K562 (cell line): ENCODE measurements around the gene CD55. TPM values are rescaled to one million over a fixed set of nuclear protein-coding genes. Genes with fewer than 3 reads are reported as not detected.

Experiments
- ATAC-seq: fragments of 200-7000 bp; cut with Tn5 transposase; 3 replicates; pipeline ENCODE4 v1.9.1; 2020; ENCODE audit warnings: moderate library complexity
- BruUV-seq: library from RNA; stranded (reverse); fragments of 400-500 nt; replicated peaks from 2 replicates; lab custom pipeline; 2021; lab: Mats Ljungman, UMichigan
- CTCF ChIA-PET: fragments of 300-600 bp; formaldehyde crosslinking; extraction: SDS; loops from one replicate; lab custom pipeline; 2021; ENCODE audit warnings: low intra/inter-chr PET ratio; lab: Yijun Ruan, JAX
- POLR2A ChIA-PET: fragments of 300-600, 350-650 bp; sonication (Branson Sonifier 250); formaldehyde crosslinking; extraction: SDS; loops from one replicate; lab custom pipeline; 2021; ENCODE audit warnings: antibody characterized with exemption, inconsistent platforms; lab: Yijun Ruan, JAX
- DNase-seq, 4 experiments: peaks; one replicate each; pipeline versions ENCODE4 v3.0.0 to v3.0.0-alpha.2; 2011 to 2018; ENCODE audit warnings: low spot score in 3 of 4, mixed read lengths in 3 of 4; ENCODE audit errors: extremely low read depth in 1 of 4
- FAIRE-seq: peaks from 2 replicates; lab custom pipeline; 2011; peaks lifted over from hg19 to GRCh38; lab: Jason Lieb, UNC
- H2AFZ ChIP-seq: 2 replicates; pipeline ENCODE4 v1.6.0; 2011; ENCODE audit warnings: low read depth, low read length, control low read depth, inconsistent platforms
- H3K27ac ChIP-seq: fragments of 200-600 bp; 3 replicates; pipeline ENCODE4 v1.8.0; 2011; ENCODE audit warnings: low read depth, mild to moderate bottlenecking, control low read depth, inconsistent platforms, low read length, moderate library complexity, mixed read lengths; ENCODE audit errors: extremely low read depth
- H3K27me3 ChIP-seq, 2 experiments: fragments of 300-600 bp in 1 of 2; 2 replicates in 1 of 2; 3 replicates in 1 of 2; pipeline versions ENCODE4 v1.6.0 to v1.8.0; 2011; ENCODE audit warnings: inconsistent platforms in 2 of 2, low read length in 2 of 2, mild to moderate bottlenecking in 1 of 2, mixed read lengths in 1 of 2, moderate library complexity in 1 of 2; ENCODE audit not compliant: control insufficient read depth in 2 of 2, insufficient read depth in 2 of 2
- H3K36me3 ChIP-seq: fragments of 300-600 bp; 3 replicates; pipeline ENCODE4 v1.8.0; 2011; ENCODE audit warnings: mild to moderate bottlenecking, low read length, inconsistent platforms; ENCODE audit not compliant: control insufficient read depth, insufficient read depth
- H3K4me1 ChIP-seq, 2 experiments: fragments of 200-600 bp in 1 of 2; replicated peaks in 1 of 2; 2 replicates in 1 of 2; 3 replicates in 1 of 2; pipeline versions ENCODE4 v1.5.1 to v1.8.0; 2011; ENCODE audit warnings: inconsistent platforms in 2 of 2, low read length in 2 of 2, mild to moderate bottlenecking in 1 of 2, mixed read lengths in 1 of 2, moderate library complexity in 1 of 2; ENCODE audit not compliant: control insufficient read depth in 2 of 2, insufficient read depth in 2 of 2
- H3K4me2 ChIP-seq: 2 replicates; pipeline ENCODE4 v1.6.1; 2011; ENCODE audit warnings: low read length, control low read depth, inconsistent platforms, mixed read lengths; ENCODE audit not compliant: insufficient read depth
- H3K4me3 ChIP-seq: fragments of 200-600 bp; sonication (generic), shearing (Covaris generic); 2 replicates; pipeline ENCODE4 v1.5.1; 2016; ENCODE audit warnings: control low read depth, inconsistent platforms
- H3K79me2 ChIP-seq: fragments of 200-600 bp; 3 replicates; pipeline ENCODE4 v1.8.0; 2011; ENCODE audit warnings: low read length, inconsistent platforms; ENCODE audit not compliant: control insufficient read depth, insufficient read depth
- H3K9ac ChIP-seq, 2 experiments: 2 replicates each; pipeline versions ENCODE4 v1.6.0 to v1.6.1; 2011; ENCODE audit warnings: low read depth in 2 of 2, low read length in 2 of 2, control low read depth in 1 of 2, inconsistent platforms in 1 of 2, mild to moderate bottlenecking in 1 of 2, mixed read lengths in 1 of 2; ENCODE audit not compliant: insufficient read depth in 1 of 2
- H3K9me1 ChIP-seq: one replicate; pipeline ENCODE4 v1.6.0; 2011; ENCODE audit warnings: inconsistent platforms, mild to moderate bottlenecking, low read length, moderate library complexity; ENCODE audit not compliant: control insufficient read depth, insufficient read depth
- H3K9me3 ChIP-seq: replicated peaks from 2 replicates; pipeline ENCODE4 v1.5.1; 2011; ENCODE audit warnings: low read depth, low read length, inconsistent platforms; ENCODE audit not compliant: control insufficient read depth, insufficient read depth
- H4K20me1 ChIP-seq: replicated peaks from 2 replicates; pipeline ENCODE4 v1.6.1; 2011; ENCODE audit warnings: low read length, inconsistent platforms, mixed read lengths; ENCODE audit not compliant: control insufficient read depth, insufficient read depth
- CBFA2T3 ChIP-seq: fragments of 450-650 bp; IDR thresholded peaks from 2 replicates; pipeline ENCODE4 v1.6.1; 2017
- CEBPG ChIP-seq, 3 experiments: fragments of 200-800 bp in 1 of 3; sonication (Bioruptor generic) in 1 of 3; sonication (generic) in 1 of 3; formaldehyde crosslinking in 1 of 3; IDR thresholded peaks in 2 of 3; conservative IDR thresholded peaks in 1 of 3; 2 replicates each; pipeline versions ENCODE4 v1.6.1 to v1.8.0; 2016 to 2022; ENCODE audit warnings: missing compliant biosample characterization in 2 of 3, missing genetic modification characterization in 2 of 3, mild to moderate bottlenecking in 1 of 3, missing genetic modification reagents in 1 of 3
- HNRNPL ChIP-seq: fragments of 200-400 bp; formaldehyde crosslinking; IDR thresholded peaks from 2 replicates; pipeline ENCODE4 v1.6.1; 2017; ENCODE audit warnings: low read depth, mild to moderate bottlenecking, low read length
- HNRNPUL1 ChIP-seq: fragments of 200-400 bp; formaldehyde crosslinking; IDR thresholded peaks from 2 replicates; pipeline ENCODE4 v1.6.1; 2017; ENCODE audit warnings: low read length
- KDM4B ChIP-seq, 2 experiments: fragments of 450-650 bp in 1 of 2; sonication (generic) in 1 of 2; IDR thresholded peaks; 2 replicates each; pipeline ENCODE4 v1.6.1; 2016 to 2017; ENCODE audit warnings: borderline replicate concordance in 2 of 2, antibody characterized with exemption in 1 of 2, low read depth in 1 of 2, mild to moderate bottlenecking in 1 of 2
- MBD2 ChIP-seq: sonication (generic); IDR thresholded peaks from 2 replicates; pipeline ENCODE4 v1.6.1; 2016; ENCODE audit warnings: low read depth, borderline replicate concordance
- MCM7 ChIP-seq, 2 experiments: fragments of 450-650 bp; IDR thresholded peaks; 2 replicates each; pipeline ENCODE4 v1.6.1; 2016 to 2018
- NFYB ChIP-seq: IDR thresholded peaks from 2 replicates; pipeline ENCODE4 v1.6.1; 2011; ENCODE audit warnings: mild to moderate bottlenecking, moderate library complexity; ENCODE audit not compliant: insufficient read length; ENCODE audit errors: extremely low read depth
- POLR2A ChIP-seq: fragments of 450-650 bp; conservative IDR thresholded peaks from 2 replicates; pipeline ENCODE4 v1.6.1; 2016
- RBM17 ChIP-seq: fragments of 200-400 bp; formaldehyde crosslinking; IDR thresholded peaks from 2 replicates; pipeline ENCODE4 v1.6.1; 2017; ENCODE audit warnings: low read depth, mild to moderate bottlenecking, low read length, borderline replicate concordance
- TEAD1 ChIP-seq, 2 experiments: fragments of 450-650 bp in 1 of 2; sonication (generic) in 1 of 2; formaldehyde crosslinking; IDR thresholded peaks; 2 replicates each; pipeline versions ENCODE4 v1.4.0 to v1.8.0; 2020 to 2022; ENCODE audit warnings: mild to moderate bottlenecking in 2 of 2, missing genetic modification reagents in 1 of 2
- TFE3 ChIP-seq: fragments of 450-650 bp; formaldehyde crosslinking; IDR thresholded peaks from 2 replicates; pipeline ENCODE4 v1.4.0; 2020; ENCODE audit warnings: mild to moderate bottlenecking, mixed read lengths
- ZFP30 ChIP-seq: fragments of 250-450 bp; sonication (Bioruptor Pico); IDR thresholded peaks from 2 replicates; pipeline ENCODE4 v1.8.0; 2022; ENCODE audit warnings: moderate library complexity, mild to moderate bottlenecking, inconsistent platforms, borderline replicate concordance
- ZNF143 ChIP-seq: sonication (generic); formaldehyde crosslinking; IDR thresholded peaks from 2 replicates; pipeline ENCODE4 v1.9.0; 2022; ENCODE audit warnings: mild to moderate bottlenecking, missing genetic modification reagents
- ZNF165 ChIP-seq: fragments of 250-450 bp; sonication (Bioruptor Pico); IDR thresholded peaks from 2 replicates; pipeline ENCODE4 v1.4.0; 2020; ENCODE audit warnings: borderline replicate concordance
- WGBS: fragments of 100-300 bp; shearing (Covaris generic); methylation state at CpG from one replicate; pipeline ENCODE4 v1.1.6; 2016; ENCODE audit warnings: low coverage, mixed read lengths; ENCODE audit not compliant: insufficient coverage; ENCODE audit errors: missing lambda C conversion rate; 5-methylcytosine and 5-hydroxymethylcytosine counted together
- in situ Hi-C: fragments of 300-500 bp; cut with MboI; formaldehyde crosslinking; loops from 4 replicates; pipeline ENCODE4 v1.15.0; 2018; ENCODE audit warnings: inconsistent platforms, mixed read lengths
- intact Hi-C: fragments of 100-400 bp; cut with micrococcal nuclease; formaldehyde crosslinking; loops from 2 replicates; pipeline ENCODE4 v1.14.2; 2022
- polyA plus RNA-seq, 8 experiments: library from polyadenylated mRNA; depleted of rRNA in 4 of 8; stranded (reverse) in 5 of 8; unstranded in 3 of 8; fragments of >200 nt; fragmentation: Nextera tagmentation in 2 of 8; fragmentation: Illumina TruSeq in 1 of 8; extraction: Ambion mirVana in 2 of 8; extraction: Trizol in 1 of 8; gene quantifications; 2 replicates each; pipeline versions ENCODE4 v1.2.1 to v1.2.3, GENCODE V29; 2011 to 2014; ENCODE audit warnings: inconsistent platforms in 1 of 8, missing spikeins in 1 of 8
- total RNA-seq, 7 experiments: library from RNA; depleted of rRNA in 6 of 7; stranded (reverse); fragments of >200 nt in 6 of 7; fragmentation: Illumina TruSeq in 2 of 7; extraction: Trizol in 2 of 7; gene quantifications; 2 replicates each; pipeline versions ENCODE4 v1.2.1 to v1.2.3, GENCODE V29; 2011 to 2021; ENCODE audit warnings: low replicate concordance in 1 of 7
- TF ChIP-seq, protein P1 (sequence below), 2 experiments: IDR thresholded peaks; 2 replicates each; pipeline ENCODE4 v1.6.1; 2011; ENCODE audit warnings: borderline replicate concordance in 1 of 2, control low read depth in 1 of 2, low read depth in 1 of 2, low read length in 1 of 2, mild to moderate bottlenecking in 1 of 2, mixed read lengths in 1 of 2, moderate library complexity in 1 of 2; ENCODE audit not compliant: insufficient read depth in 1 of 2, insufficient read length in 1 of 2, poor library complexity in 1 of 2, severe bottlenecking in 1 of 2; ENCODE audit errors: extremely low read depth in 1 of 2
- TF ChIP-seq, protein P2 (sequence below), 2 experiments: fragments of 450-650 bp; conservative IDR thresholded peaks; 2 replicates each; pipeline ENCODE4 v1.6.1; 2017; ENCODE audit warnings: mild to moderate bottlenecking in 2 of 2, moderate library complexity in 2 of 2

The CD55 gene
- total and polyA plus RNA-seq, 9 of the 15 experiments (the other 6 are each of a cell fraction or from before 2014, with no cell fraction given): 17.7 to 150 (median 97.0) TPM

GRCh38 chr1:207404849-207405525, 83.5 kb downstream of the CD55 start:
- intact Hi-C loops: loop anchor here (1.0 to 10.0 kb wide), 8 partner anchors 84 to 473 kb away; partner anchors contain the start of gene CD55
- DNase-seq: peak; percentile 66 to 78 (median 68)
- TF ChIP-seq MCM7 (IDR thresholded peaks at IDR 0.05) (no peak), MBD2 (no peak), NFYB (no peak), POLR2A (no peak), HNRNPL (no peak), ZNF165 (CRISPR knock-in tag) (no peak), TFE3 (no peak), KDM4B (IDR thresholded peaks at IDR 0.05; ENCODE audit: borderline replicate concordance in 2 of 2, low read depth in 1 of 2) (no peak), RBM17 (no peak), HNRNPUL1 (no peak), TEAD1 (CRISPR knock-in tag; IDR thresholded peaks at IDR 0.05) (no peak), ZNF143 (no peak), CBFA2T3 (no peak), CEBPG (CRISPR knock-in tag; IDR thresholded peaks at IDR 0.05) (no peak), CEBPG (tag; conservative IDR thresholded peaks at IDR 0.05 in 1 of 2, IDR thresholded peaks at IDR 0.05 in 1 of 2) (no peak), ZFP30 (CRISPR knock-in tag) (no peak)
- TF ChIP-seq, protein P1, sequence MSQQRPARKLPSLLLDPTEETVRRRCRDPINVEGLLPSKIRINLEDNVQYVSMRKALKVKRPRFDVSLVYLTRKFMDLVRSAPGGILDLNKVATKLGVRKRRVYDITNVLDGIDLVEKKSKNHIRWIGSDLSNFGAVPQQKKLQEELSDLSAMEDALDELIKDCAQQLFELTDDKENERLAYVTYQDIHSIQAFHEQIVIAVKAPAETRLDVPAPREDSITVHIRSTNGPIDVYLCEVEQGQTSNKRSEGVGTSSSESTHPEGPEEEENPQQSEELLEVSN (IDR thresholded peaks at IDR 0.05; ENCODE audit: borderline replicate concordance in 1 of 2, extremely low read depth in 1 of 2, insufficient read depth in 1 of 2, insufficient read length in 1 of 2, low read depth in 1 of 2, low read length in 1 of 2, poor library complexity in 1 of 2, severe bottlenecking in 1 of 2): no peak
- TF ChIP-seq, protein P2, sequence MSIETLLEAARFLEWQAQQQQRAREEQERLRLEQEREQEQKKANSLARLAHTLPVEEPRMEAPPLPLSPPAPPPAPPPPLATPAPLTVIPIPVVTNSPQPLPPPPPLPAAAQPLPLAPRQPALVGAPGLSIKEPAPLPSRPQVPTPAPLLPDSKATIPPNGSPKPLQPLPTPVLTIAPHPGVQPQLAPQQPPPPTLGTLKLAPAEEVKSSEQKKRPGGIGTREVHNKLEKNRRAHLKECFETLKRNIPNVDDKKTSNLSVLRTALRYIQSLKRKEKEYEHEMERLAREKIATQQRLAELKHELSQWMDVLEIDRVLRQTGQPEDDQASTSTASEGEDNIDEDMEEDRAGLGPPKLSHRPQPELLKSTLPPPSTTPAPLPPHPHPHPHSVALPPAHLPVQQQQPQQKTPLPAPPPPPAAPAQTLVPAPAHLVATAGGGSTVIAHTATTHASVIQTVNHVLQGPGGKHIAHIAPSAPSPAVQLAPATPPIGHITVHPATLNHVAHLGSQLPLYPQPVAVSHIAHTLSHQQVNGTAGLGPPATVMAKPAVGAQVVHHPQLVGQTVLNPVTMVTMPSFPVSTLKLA (conservative IDR thresholded peaks at IDR 0.05): 0 out of 4 replicates have a peak, but pooled peaks of 1 of the 2 experiments have one; percentile 18

More at GRCh38 chr1:207404849-207405525, 83.5 kb downstream of the CD55 start:
- H3K36me3 ChIP-seq: no peaks in the 10 kb centered on the region
- WGBS: 88% methylated on average over 5 of the region's 6 CpGs
- H2AFZ ChIP-seq: no peak overlapping the region
- H3K27me3 ChIP-seq: no peaks in the 10 kb centered on the region
- H3K4me3 ChIP-seq: no peak overlapping the region
- no peak overlapping the region for H3K9ac ChIP-seq
- no TSS peak for BruUV-seq
- H3K9me1 ChIP-seq: no peaks in the 10 kb centered on the region
- H3K79me2 ChIP-seq: no peaks in the 10 kb centered on the region
- H3K4me1 ChIP-seq: peaks cover 0 to 7% of the 10 kb centered on the region in 2 experiments; a peak in 2 of 5 replicates
- in situ Hi-C loops: loop anchor here (5.0 kb wide), 1 partner anchor 318 kb away; the partner anchor contains the start of gene C4BPB
- H4K20me1 ChIP-seq: no peaks in the 10 kb centered on the region
- no peak overlapping the region for H3K27ac ChIP-seq
- ChIA-PET CTCF (interaction anchor here (0.7 to 2.4 kb wide), 8 partner anchors 95 to 469 kb away, joined by 3 to 22 read pairs (median 4); no protein-coding TSS in a partner anchor), POLR2A (interaction anchor here (0.7 to 2.1 kb wide), 4 partner anchors 8 to 335 kb away, joined by 3 to 6 read pairs (median 4); partner anchors contain the start of gene CD55)
- FAIRE-seq (peak; percentile 94), ATAC-seq (peak; percentile 98)
- H3K4me2 ChIP-seq: no peak overlapping the region
- 0 out of 2 replicates have a peak, but pooled peaks cover 2% of the 10 kb centered on the region for H3K9me3 ChIP-seq
